22Rv1 (cell line): Measurements from ENCODE around the gene ACRBP.

Experiments
- H3K27ac ChIP-seq: fragments of 450-650 bp; 2 replicates; pipeline ENCODE4 v1.5.1; 2017
- ZFX ChIP-seq: fragments of 450-650 bp; IDR thresholded peaks from 2 replicates; pipeline ENCODE4 v1.6.1; 2017; ENCODE audit warnings: antibody characterized with exemption, borderline replicate concordance
- TF ChIP-seq, protein P1 (sequence below): fragments of 450-650 bp; IDR thresholded peaks from 2 replicates; pipeline ENCODE4 v1.5.1; 2017; ENCODE audit warnings: mild to moderate bottlenecking

ACRBP gene

DNA sequence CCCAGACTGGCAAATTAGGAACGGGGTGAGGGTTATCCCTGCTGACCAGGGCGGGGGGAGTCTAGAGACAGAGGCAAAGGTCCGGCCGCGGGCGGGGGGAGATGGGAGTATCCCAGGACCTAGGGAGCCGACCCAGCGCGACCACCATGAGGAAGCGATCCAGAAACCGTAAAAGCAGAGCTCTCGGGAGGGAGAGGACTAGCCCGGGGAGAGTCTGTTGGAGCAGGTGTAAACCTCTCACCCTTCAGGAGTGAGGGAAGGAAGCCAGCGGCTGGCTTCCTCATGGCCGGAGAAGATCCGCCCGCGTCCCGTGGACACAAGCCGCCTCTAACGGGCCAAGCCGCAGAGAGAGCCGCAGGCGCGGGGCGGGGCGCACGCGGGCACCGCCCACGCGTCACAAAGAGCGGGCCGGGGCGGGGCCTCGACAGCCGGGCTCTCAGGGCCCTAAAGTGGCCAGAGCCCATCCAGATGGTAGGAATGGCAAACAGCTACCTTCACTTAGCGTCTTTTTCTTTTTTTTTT, at the start of gene ACRBP:
TSS of gene ACRBP (minus strand) at position 350 of the 522 bp plus-strand sequence. CDS start at position 284, 66 bp downstream.
- TF ChIP-seq, protein P1, sequence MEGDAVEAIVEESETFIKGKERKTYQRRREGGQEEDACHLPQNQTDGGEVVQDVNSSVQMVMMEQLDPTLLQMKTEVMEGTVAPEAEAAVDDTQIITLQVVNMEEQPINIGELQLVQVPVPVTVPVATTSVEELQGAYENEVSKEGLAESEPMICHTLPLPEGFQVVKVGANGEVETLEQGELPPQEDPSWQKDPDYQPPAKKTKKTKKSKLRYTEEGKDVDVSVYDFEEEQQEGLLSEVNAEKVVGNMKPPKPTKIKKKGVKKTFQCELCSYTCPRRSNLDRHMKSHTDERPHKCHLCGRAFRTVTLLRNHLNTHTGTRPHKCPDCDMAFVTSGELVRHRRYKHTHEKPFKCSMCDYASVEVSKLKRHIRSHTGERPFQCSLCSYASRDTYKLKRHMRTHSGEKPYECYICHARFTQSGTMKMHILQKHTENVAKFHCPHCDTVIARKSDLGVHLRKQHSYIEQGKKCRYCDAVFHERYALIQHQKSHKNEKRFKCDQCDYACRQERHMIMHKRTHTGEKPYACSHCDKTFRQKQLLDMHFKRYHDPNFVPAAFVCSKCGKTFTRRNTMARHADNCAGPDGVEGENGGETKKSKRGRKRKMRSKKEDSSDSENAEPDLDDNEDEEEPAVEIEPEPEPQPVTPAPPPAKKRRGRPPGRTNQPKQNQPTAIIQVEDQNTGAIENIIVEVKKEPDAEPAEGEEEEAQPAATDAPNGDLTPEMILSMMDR = no peak
- TF ChIP-seq ZFX = no peak
- H3K27ac ChIP-seq = peak within 1 kb of the TSS; percentile 63

DNA sequence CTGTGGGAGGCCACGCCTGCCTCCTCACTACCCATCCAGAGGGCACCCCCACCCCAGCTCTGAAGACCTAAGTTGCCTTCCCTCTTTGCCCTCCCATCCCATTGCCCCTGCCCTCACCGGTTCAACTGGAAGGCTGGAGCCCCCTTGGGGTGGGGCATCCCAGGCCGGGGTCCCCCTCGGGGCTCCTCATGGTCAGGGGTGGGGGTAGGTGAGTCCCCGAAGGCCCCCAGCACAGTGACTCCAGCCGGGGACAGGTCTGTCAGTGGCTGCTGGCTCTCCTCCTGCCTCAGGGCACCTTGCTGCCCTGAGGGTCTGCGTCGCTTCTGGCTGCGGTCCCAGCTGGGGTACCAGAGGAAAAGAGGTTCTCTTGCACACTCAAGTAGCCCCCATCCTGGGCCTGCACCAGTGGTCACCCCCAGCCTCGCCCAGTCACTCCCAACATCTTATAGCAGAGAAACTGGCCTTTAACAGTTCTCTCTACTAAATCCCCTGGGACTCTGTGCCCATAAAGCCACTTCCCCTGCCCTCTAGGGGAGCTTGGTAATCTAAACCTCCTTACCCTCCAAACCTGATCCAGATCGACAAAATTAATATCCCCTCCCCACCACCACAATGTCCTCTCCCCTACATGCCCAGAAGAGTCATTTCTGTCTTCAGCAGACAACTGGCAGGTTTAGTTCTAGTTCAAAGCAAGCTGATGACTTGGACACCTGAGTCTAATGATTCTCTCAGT, 48.2 kb upstream of the ACRBP start:
- TF ChIP-seq, protein P1 = no peak
- TF ChIP-seq ZFX = no peak

DNA sequence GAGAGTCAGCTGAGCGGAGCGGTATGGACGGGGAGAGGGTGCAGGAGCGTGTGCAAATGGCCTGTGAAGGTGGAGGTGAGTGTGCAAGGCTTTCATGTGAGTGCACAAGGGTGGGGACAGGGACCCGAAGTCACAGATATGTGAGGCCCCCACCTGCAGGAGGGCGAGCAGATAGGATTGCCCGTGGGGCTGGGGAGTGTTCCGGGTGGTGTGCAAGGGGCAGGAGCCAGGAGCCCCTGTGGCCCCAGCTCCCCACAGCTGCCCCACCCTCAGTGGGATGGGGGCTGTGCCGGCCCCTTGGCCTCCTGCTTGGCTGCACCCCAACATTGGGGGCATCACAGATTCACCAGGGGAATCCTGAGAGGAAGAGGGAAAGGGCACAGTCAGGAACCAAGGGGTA, 47.5 kb upstream of the ACRBP start:
- H3K27ac ChIP-seq = no peak overlapping the region
- TF ChIP-seq, protein P1 = no peak
- TF ChIP-seq ZFX = no peak

More for the DNA sequence above, 48.2 kb upstream of the ACRBP start:
- H3K27ac ChIP-seq = no peak overlapping the region

DNA sequence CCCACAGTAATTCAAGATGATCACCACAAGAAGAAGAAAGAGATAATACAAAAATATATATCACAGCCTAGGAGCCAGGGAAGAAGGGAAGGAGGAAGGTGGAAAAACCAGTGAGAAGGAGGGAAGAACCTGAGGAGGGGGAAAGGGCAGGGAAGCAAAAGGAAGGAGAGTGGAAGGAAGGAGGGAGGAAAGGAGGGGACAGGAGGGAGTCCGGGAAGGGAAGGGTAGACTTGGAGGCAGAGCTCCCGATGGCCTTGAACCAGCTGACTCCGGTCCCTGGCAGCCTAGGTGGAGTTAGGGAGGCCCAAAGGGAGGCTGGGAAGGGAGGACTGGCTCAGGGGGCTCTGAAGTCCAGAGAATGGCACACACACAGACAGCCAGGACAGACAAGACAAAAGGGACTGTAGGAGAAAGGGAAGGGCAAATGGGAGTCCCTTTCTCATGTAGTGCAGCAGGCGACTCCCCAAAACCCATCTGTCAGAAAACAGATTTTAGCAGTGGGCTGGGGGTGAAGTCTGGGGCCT, 46.7 kb upstream of the ACRBP start:
- H3K27ac ChIP-seq = no peak overlapping the region
- TF ChIP-seq, protein P1 = no peak
- TF ChIP-seq ZFX = no peak

DNA sequence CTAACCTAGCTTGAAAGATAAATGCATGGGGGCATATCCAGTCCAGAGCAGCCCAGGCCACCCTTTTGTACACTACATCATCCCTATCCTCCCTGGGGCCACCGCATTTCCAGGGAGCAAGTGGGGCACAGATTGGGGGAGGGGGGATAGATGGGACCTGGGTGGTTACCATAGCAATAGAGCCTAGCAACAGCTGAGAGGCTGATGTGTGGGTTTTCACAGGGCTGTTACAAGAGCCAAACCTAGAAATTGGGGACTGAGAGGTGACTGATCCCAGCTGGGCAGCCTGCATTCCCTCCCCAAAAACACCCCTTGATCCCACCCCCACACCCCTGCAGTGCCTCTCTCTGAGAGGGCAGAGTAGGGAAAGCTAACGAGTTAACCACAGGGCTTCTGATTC, 45.7 kb upstream of the ACRBP start:
- H3K27ac ChIP-seq = no peak overlapping the region
- TF ChIP-seq ZFX = no peak
- TF ChIP-seq, protein P1 = no peak

DNA sequence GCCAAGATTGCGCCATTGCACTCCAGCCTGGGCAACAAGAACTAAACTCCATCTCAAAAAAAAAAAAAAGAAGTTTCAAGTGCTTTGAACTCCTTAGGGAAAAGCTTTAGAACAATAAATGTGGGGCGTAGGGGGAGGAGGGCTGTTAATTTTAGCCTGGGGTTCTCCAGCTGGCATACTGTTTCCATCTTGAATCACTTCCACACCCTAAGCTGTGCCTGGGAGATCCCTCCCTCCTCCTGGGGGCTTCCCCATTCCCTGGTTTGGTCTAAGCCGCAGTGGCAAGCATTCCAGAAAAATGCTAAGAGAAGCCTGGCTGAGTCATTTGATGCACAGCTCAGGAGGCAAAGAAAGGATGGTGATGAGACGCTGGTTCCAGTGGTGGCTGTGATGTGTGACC, 44.2 kb upstream of the ACRBP start:
- TF ChIP-seq, protein P1 = no peak
- no peak for TF ChIP-seq ZFX
- H3K27ac ChIP-seq = no peak overlapping the region
